IPS-18c (cell line): ENCODE data around the gene NPL.

ENCODE experiments used
- H3K4me3 ChIP-seq: 2 replicates; pipeline ENCODE4 v1.7.0; 2013; ENCODE audit warnings: low read depth, mild to moderate bottlenecking, low read length, moderate library complexity; ENCODE audit not compliant: insufficient read depth
- H3K9me3 ChIP-seq: one replicate; pipeline ENCODE4 v1.6.1; 2013; ENCODE audit warnings: mild to moderate bottlenecking, low read length, moderate library complexity; ENCODE audit not compliant: control insufficient read depth, insufficient read depth

Gene NPL

DNA sequence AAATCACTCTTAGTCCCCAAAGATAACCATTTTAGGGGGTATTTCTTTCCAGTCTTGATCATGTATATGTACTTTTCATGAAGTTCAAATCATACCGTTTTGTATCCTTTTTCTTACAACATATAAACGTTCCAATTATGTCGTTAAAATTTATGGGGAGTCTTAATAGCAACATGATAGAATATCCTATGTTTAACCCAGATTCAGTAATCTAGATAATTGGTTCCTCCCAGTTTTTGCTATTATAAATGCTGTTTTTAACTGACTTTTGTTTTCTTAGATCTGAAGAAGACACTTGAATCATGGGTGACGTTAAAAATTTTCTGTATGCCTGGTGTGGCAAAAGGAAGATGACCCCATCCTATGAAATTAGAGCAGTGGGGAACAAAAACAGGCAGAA, 52.7 kb downstream of the NPL start:
- no peaks in the 10 kb centered on the region for H3K9me3 ChIP-seq
- no peak overlapping the region for H3K4me3 ChIP-seq

DNA sequence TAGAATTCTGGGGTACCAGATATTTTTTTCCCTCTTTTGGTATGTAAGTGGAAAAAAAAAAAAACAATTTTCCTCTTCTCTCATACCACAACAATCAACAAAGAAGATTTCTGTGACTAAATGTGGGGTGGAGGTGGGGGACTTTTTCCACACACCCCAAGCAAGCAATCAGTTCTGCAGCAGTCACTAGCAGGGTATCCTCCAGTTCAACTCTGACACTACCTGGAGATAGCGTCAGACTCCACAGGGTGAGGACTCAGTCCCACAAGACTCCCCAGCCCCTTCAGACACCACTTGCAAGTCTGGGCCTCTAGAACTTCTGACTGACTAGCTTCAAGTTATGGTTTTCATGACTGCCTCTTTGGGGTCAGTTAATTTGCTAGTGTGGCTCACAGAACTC, 55.8 kb downstream of the NPL start:
- no peak overlapping the region for H3K4me3 ChIP-seq
- no peaks in the 10 kb centered on the region for H3K9me3 ChIP-seq

DNA sequence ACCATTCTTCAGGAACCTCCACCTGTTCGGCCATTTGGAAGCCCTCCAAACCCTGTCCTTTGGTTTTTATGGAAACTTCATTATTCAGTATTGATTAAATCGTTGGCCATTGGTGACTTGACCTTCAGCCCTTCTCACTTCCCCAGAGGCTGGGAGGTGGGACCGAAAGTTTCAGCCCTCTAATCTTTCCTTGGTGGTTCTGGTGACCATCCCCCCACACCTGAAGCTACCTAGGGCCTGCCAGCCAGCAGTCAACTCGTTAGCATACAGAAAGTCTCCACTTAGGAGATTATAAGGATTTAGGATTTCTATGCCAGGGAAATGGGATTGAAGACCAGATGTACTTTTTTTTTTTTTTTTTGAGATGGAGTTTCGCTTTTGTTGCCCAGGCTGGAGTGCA, 56.3 kb downstream of the NPL start:
- no peaks in the 10 kb centered on the region for H3K9me3 ChIP-seq
- no peak overlapping the region for H3K4me3 ChIP-seq

- Histone ChIP-seq H3K9me3 (no peaks in the 10 kb centered on the region), H3K4me3 (no peak overlapping the region)
Measured at GRCh38 chr1:182847105-182847504, 57.5 kb downstream of the NPL start.

GRCh38 chr1:182848736-182849135, 59.2 kb downstream of the NPL start:
- Histone ChIP-seq H3K4me3 (no peak overlapping the region), H3K9me3 (no peaks in the 10 kb centered on the region)

- Histone ChIP-seq H3K4me3 (no peak overlapping the region), H3K9me3 (no peaks in the 10 kb centered on the region)
Measured at GRCh38 chr1:182850319-182850718, 60.7 kb downstream of the NPL start.

DNA sequence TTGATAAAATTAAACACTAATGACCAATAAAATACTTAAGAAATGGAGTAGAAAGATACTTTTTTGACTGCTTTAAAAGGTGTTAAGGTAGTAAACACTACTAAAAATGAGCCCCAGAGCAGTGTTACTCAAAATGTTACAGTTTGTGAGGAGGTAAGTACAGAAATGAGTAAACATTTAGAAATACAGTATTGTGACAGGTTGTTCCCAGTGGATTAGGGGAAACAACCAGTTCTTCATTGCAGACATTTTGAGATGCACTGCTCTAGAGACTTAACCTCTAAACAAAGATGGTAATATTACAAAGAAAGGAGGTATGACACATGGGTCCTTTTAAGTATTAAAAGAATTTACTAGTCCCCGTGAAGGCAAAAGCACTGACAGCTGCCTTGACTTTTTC, 62.3 kb downstream of the NPL start:
- H3K4me3 ChIP-seq: no peak overlapping the region

DNA sequence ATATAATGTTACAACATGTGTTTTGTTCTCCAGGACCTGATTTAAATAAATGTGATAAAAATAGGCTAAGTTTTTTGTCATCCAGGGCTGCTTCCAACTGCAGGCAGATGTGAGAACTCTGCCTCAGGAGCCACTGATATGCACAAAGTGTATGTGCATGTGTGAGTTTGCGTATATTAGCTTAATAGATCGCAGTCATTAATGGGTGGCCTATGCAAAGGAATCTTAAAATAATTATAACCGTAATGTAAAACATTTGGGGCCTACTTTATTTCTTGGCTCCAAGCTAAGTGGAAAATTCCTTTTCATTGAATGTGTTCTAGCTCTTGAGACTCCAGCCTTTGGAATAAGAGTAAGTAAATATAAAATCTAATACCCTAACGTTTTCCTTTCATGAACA, 66.3 kb downstream of the NPL start:
- no peak overlapping the region for H3K4me3 ChIP-seq
- H3K9me3 ChIP-seq: no peaks in the 10 kb centered on the region

More for the DNA sequence above, 62.3 kb downstream of the NPL start:
- no peaks in the 10 kb centered on the region for H3K9me3 ChIP-seq

- Histone ChIP-seq H3K9me3 (no peaks in the 10 kb centered on the region), H3K4me3 (no peak overlapping the region)
Measured at GRCh38 chr1:182857212-182857611, 67.6 kb downstream of the NPL start.

DNA sequence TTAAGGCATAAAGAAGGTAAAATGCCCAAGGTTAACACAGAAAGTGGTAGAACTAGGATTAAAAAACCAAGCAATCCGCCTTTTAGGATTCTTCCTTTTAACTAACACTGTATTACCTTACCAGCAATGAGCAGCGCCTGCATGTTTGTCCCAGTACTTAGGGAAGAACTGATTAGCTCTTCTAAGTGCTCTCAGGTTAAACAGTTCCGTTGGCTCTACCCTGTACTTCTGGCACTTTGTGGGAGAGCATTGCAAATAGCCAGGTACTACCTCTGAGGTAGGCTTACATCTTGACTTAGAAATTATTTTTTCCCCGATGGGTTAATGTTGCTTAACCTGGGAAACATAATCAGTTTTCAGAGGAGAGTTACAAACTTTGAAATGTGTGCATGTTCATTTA, 71.1 kb downstream of the NPL start:
- Histone ChIP-seq H3K9me3 (no peaks in the 10 kb centered on the region), H3K4me3 (no peak overlapping the region)

DNA sequence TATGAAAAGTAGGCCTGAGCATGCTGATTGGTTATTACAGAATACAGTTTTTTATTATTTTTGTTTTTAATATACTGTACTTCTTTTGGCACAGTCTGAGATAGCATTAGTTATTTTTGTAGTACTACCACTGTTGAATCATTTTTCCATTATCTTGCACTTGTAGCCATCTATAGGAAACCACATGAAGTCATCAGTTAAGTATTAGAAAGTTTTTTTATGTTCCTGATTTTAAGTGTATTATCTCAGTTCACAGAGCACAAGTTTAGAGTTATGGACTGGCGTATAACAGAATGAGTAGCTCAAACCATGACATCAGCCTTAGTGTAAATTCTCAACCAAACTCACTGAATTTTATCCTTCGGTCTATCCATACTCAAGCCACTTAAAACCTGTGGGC, 72.4 kb downstream of the NPL start:
- H3K4me3 ChIP-seq: no peak overlapping the region
- H3K9me3 ChIP-seq: no peaks in the 10 kb centered on the region

DNA sequence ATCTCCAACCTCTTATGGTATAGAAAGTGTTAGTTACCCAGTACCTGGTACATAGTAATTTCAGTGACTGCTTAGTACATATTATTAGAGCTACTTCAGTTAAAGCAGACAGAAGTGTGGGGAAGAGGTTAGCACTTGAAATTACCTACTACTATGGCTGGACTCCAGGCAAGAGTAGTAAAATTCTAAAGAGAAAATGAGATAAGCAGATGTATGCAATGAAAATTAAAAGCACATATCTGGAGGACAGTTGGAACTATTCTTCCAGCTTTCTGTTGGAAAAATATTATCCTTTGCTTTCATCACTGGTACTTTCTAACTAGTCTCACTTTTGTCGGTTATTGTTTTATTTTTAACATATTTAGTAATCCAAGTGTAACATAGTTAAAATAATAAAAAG, 73.3 kb downstream of the NPL start:
- Histone ChIP-seq H3K9me3 (no peaks in the 10 kb centered on the region), H3K4me3 (no peak overlapping the region)

DNA sequence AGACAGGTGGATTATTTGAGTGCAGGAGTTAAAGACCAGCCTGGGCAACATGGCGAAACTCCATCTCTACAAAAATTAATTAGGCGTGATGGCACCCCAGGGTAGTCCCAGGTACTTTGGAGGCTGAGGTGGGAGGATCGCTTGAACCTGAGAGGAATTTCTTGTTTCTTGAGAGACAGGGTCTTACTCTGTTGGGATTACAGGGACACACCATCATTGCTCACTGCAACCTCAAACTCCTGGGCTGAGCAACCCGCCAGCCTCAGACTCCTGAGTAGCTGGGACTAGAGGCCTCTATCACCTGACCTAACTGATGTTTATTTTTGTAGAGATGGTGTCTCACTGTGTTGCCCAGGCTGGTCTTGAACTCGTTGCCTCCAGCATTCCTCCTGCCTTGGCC, 74.4 kb downstream of the NPL start:
- no peak overlapping the region for H3K4me3 ChIP-seq
- H3K9me3 ChIP-seq: no peaks in the 10 kb centered on the region

- Histone ChIP-seq H3K9me3 (no peaks in the 10 kb centered on the region), H3K4me3 (no peak overlapping the region)
Measured at GRCh38 chr1:182867861-182868260, 78.3 kb downstream of the NPL start.

- Histone ChIP-seq H3K4me3 (no peak overlapping the region), H3K9me3 (no peaks in the 10 kb centered on the region)
Measured at GRCh38 chr1:182869241-182869666, 79.7 kb downstream of the NPL start.

GRCh38 chr1:182872881-182873280, 83.3 kb downstream of the NPL start:
- no peak overlapping the region for H3K4me3 ChIP-seq
- H3K9me3 ChIP-seq: no peaks in the 10 kb centered on the region

DNA sequence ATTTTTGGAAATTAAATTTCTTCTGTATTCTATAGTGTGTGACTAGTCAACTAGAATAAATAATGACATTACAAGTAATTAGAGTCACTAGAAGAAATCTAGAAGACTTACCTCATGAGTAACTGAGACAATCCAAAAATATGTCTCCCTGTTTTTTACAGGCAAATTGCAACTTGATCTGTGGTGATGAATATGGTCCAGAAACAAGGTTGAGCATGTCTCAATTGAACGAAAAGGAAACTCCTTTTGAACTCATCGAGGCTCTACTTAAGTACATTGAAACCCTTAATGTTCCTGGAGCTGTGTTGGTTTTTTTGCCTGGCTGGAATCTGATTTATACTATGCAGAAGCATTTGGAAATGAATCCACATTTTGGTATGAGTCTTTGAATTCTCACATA, 86.3 kb downstream of the NPL start:
- Histone ChIP-seq H3K4me3 (no peak overlapping the region), H3K9me3 (no peaks in the 10 kb centered on the region)

DNA sequence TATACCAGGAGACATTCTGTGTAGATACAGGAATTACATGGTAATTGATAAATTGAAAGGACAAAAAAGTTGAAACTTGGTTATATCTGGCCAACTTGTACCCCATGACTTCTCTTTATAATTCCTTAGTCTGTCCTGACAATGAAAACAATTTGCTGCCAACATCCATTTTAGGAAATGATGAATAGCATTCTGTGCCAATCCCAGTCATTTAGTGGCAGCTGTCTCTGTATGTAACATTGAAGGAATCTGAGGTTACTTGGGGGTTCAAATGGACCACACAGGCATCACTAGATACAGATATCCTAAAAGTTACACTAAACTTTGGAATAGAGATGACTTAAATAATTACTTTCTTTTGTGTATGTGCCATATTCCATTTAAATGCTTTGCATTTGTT, 87.8 kb downstream of the NPL start:
- no peaks in the 10 kb centered on the region for H3K9me3 ChIP-seq
- no peak overlapping the region for H3K4me3 ChIP-seq

DNA sequence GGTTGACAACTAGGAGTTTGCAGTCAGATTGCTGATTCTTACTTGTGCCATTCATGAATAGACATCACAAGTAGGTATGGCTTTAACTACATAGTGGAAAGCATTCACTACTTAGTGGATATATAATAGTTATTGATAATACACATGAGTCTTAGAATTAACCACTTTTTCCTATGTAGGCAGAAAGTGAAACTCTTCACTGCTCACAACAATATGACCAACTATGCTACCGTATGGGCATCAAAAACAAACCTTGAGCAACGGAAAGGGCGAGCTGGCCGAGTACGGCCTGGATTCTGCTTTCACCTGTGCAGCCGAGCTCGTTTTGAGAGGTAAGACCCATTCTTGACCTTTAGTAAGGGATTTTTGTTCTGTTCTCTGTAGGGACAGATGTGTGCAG, 88.3 kb downstream of the NPL start:
- no peaks in the 10 kb centered on the region for H3K9me3 ChIP-seq
- no peak overlapping the region for H3K4me3 ChIP-seq
